Caco-2 (cell line): ENCODE results near the gene COMMD10. TPM values are rescaled to one million over a fixed set of nuclear protein-coding genes. Genes with fewer than 3 reads are reported as not detected.

Experiments
- BruUV-seq: library from RNA; stranded (reverse); fragments of 400-500 nt; replicated peaks from 2 replicates; lab custom pipeline; 2021; lab: Mats Ljungman, UMichigan
- CTCF ChIA-PET: fragments of 300-600 bp; sonication (Branson Sonifier 250); formaldehyde crosslinking; loops from one replicate; lab custom pipeline; 2022; ENCODE audit warnings: antibody characterized with exemption; lab: Charles Lee
- POLR2A ChIA-PET: fragments of 300-600 bp; sonication (Branson Sonifier 250); formaldehyde crosslinking; loops from one replicate; lab custom pipeline; 2022; ENCODE audit warnings: antibody characterized with exemption; lab: Charles Lee
- DNase-seq, 2 experiments: peaks; one replicate each; pipeline versions ENCODE4 v3.0.0 to v3.0.0-alpha.2; 2020 to 2022
- H3K27me3 ChIP-seq: replicated peaks from 2 replicates; pipeline ENCODE4 v1.6.0; 2011; ENCODE audit warnings: low read length; ENCODE audit not compliant: control insufficient read depth, insufficient read depth
- H3K36me3 ChIP-seq: 2 replicates; pipeline ENCODE4 v1.5.1; 2011; ENCODE audit warnings: low read length; ENCODE audit not compliant: control insufficient read depth, insufficient read depth
- H3K4me1 ChIP-seq: fragments of 250-450 bp; sonication (Bioruptor Pico); 2 replicates; pipeline ENCODE4 v1.5.1; 2020; ENCODE audit warnings: mild to moderate bottlenecking
- H3K4me3 ChIP-seq: 2 replicates; pipeline ENCODE4 v1.5.1; 2011; ENCODE audit warnings: low read depth, mild to moderate bottlenecking, control low read depth, low read length
- H3K9me3 ChIP-seq: fragments of 250-450 bp; sonication (Bioruptor Pico); 2 replicates; pipeline ENCODE4 v1.5.1; 2020; ENCODE audit warnings: mild to moderate bottlenecking, moderate library complexity
- H3K27ac Mint-ChIP-seq: one replicate; pipeline ENCODE4 v1.8.0; 2022; ENCODE audit warnings: mixed read lengths; ENCODE audit not compliant: unreplicated experiment
- H3K27me3 Mint-ChIP-seq: one replicate; pipeline ENCODE4 v1.8.0; 2022; ENCODE audit warnings: mixed read lengths; ENCODE audit not compliant: insufficient read depth, unreplicated experiment
- H3K36me3 Mint-ChIP-seq: one replicate; pipeline ENCODE4 v1.8.0; 2022; ENCODE audit warnings: mild to moderate bottlenecking, mixed read lengths; ENCODE audit not compliant: insufficient read depth, unreplicated experiment
- H3K4me1 Mint-ChIP-seq: one replicate; pipeline ENCODE4 v1.8.0; 2022; ENCODE audit warnings: low read depth, mixed read lengths; ENCODE audit not compliant: unreplicated experiment
- H3K4me3 Mint-ChIP-seq: one replicate; pipeline ENCODE4 v1.8.0; 2022; ENCODE audit warnings: mild to moderate bottlenecking, moderate library complexity, mixed read lengths; ENCODE audit not compliant: unreplicated experiment
- H3K9me3 Mint-ChIP-seq: one replicate; pipeline ENCODE4 v1.8.0; 2022; ENCODE audit warnings: mixed read lengths; ENCODE audit not compliant: unreplicated experiment
- intact Hi-C: fragments of 100-400 bp; cut with micrococcal nuclease; formaldehyde crosslinking; loops from one replicate; pipeline ENCODE4 v1.10.0; 2022; ENCODE audit not compliant: unreplicated experiment
- total RNA-seq: library from RNA; stranded (reverse); gene quantifications from 2 replicates; pipeline ENCODE4 v1.2.3, GENCODE V29; 2022
- TF ChIP-seq, protein P1 (sequence below), 2 experiments: fragments of 200-600 bp in 1 of 2; IDR thresholded peaks; 1 replicate in 1 of 2; 2 replicates in 1 of 2; pipeline versions ENCODE4 v1.5.1 to v1.8.0; 2011 to 2022; ENCODE audit warnings: antibody characterized with exemption in 1 of 2, control low read depth in 1 of 2, inconsistent platforms in 1 of 2, low read depth in 1 of 2, low read length in 1 of 2, mild to moderate bottlenecking in 1 of 2, moderate library complexity in 1 of 2; ENCODE audit not compliant: insufficient read depth in 1 of 2, severe bottlenecking in 1 of 2, unreplicated experiment in 1 of 2

COMMD10 gene
- total RNA-seq, 1 experiment from 2014 or later, result 26.4 TPM

- ChIA-PET POLR2A (no interaction called here), CTCF (no interaction called here)
- Mint-ChIP-seq H3K36me3 (no peaks in the 10 kb centered on the region), H3K9me3 (no peaks in the 10 kb centered on the region), H3K4me1 (no peaks in the 10 kb centered on the region), H3K27me3 (no peaks in the 10 kb centered on the region), H3K27ac (no peak overlapping the region), H3K4me3 (no peak overlapping the region)
- no peak for DNase-seq
- Histone ChIP-seq H3K27me3 (no peaks in the 10 kb centered on the region), H3K4me3 (no peak overlapping the region), H3K4me1 (no peaks in the 10 kb centered on the region), H3K9me3 (no peaks in the 10 kb centered on the region), H3K36me3 (no peaks in the 10 kb centered on the region)
- TF ChIP-seq, protein P1, sequence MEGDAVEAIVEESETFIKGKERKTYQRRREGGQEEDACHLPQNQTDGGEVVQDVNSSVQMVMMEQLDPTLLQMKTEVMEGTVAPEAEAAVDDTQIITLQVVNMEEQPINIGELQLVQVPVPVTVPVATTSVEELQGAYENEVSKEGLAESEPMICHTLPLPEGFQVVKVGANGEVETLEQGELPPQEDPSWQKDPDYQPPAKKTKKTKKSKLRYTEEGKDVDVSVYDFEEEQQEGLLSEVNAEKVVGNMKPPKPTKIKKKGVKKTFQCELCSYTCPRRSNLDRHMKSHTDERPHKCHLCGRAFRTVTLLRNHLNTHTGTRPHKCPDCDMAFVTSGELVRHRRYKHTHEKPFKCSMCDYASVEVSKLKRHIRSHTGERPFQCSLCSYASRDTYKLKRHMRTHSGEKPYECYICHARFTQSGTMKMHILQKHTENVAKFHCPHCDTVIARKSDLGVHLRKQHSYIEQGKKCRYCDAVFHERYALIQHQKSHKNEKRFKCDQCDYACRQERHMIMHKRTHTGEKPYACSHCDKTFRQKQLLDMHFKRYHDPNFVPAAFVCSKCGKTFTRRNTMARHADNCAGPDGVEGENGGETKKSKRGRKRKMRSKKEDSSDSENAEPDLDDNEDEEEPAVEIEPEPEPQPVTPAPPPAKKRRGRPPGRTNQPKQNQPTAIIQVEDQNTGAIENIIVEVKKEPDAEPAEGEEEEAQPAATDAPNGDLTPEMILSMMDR (IDR thresholded peaks at IDR 0.05; ENCODE audit: insufficient read depth in 1 of 2, low read depth in 1 of 2, low read length in 1 of 2, severe bottlenecking in 1 of 2, unreplicated experiment in 1 of 2), result no peak
- BruUV-seq, result no TSS peak
- intact Hi-C loops, result no loop called here
Measured at GRCh38 chr5:116144103-116144502, 59.3 kb downstream of the COMMD10 start.

DNA sequence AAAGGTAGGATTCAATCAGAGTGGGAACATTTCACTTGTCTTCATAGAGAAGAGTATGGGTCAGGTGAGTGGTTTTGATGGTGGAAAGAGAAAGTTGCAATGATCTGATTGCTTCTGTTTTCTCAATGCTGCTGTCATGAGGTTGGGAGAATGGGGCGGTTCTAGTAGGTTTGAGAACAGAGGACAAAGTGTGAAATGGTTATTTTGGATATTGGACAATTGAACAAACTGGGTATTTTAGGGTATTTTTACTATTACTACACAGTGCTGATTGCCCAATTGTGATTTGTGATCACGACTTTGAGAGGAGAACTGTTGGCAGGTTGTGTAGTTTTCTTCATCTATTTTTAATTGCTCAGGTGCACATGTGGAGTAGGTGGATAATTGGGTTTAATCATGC, 60.2 kb downstream of the COMMD10 start:
- H3K27me3 Mint-ChIP-seq, result no peaks in the 10 kb centered on the region
- no peaks in the 10 kb centered on the region for H3K4me1 Mint-ChIP-seq
- no peaks in the 10 kb centered on the region for H3K36me3 Mint-ChIP-seq
- DNase-seq, result no peak
- no peaks in the 10 kb centered on the region for H3K9me3 Mint-ChIP-seq
- ChIA-PET CTCF (no interaction called here), POLR2A (no interaction called here)
- TF ChIP-seq, protein P1 (IDR thresholded peaks at IDR 0.05; ENCODE audit: insufficient read depth in 1 of 2, low read depth in 1 of 2, low read length in 1 of 2, severe bottlenecking in 1 of 2, unreplicated experiment in 1 of 2), result no peak
- BruUV-seq, result no TSS peak
- no peaks in the 10 kb centered on the region for H3K27me3 ChIP-seq
- intact Hi-C loops, result no loop called here
- H3K9me3 ChIP-seq, result no peaks in the 10 kb centered on the region
- no peak overlapping the region for H3K4me3 Mint-ChIP-seq
- H3K4me1 ChIP-seq, result no peaks in the 10 kb centered on the region
- H3K4me3 ChIP-seq, result no peak overlapping the region
- H3K27ac Mint-ChIP-seq, result no peak overlapping the region
- H3K36me3 ChIP-seq, result no peaks in the 10 kb centered on the region

- no peak overlapping the region for H3K4me3 ChIP-seq
- DNase-seq, result no peak
- CTCF ChIA-PET, result no interaction called here
Measured at GRCh38 chr5:116145416-116145815, 60.6 kb downstream of the COMMD10 start.

More at GRCh38 chr5:116145416-116145815, 60.6 kb downstream of the COMMD10 start:
- H3K27me3 ChIP-seq, result no peaks in the 10 kb centered on the region
- H3K27ac Mint-ChIP-seq, result no peak overlapping the region
- POLR2A ChIA-PET, result no interaction called here
- H3K9me3 ChIP-seq, result no peaks in the 10 kb centered on the region
- no peaks in the 10 kb centered on the region for H3K27me3 Mint-ChIP-seq
- H3K36me3 Mint-ChIP-seq, result no peaks in the 10 kb centered on the region
- H3K4me1 ChIP-seq, result no peaks in the 10 kb centered on the region
- no peaks in the 10 kb centered on the region for H3K36me3 ChIP-seq
- TF ChIP-seq, protein P1 (IDR thresholded peaks at IDR 0.05; ENCODE audit: insufficient read depth in 1 of 2, low read depth in 1 of 2, low read length in 1 of 2, severe bottlenecking in 1 of 2, unreplicated experiment in 1 of 2), result no peak
- intact Hi-C loops, result no loop called here
- H3K4me3 Mint-ChIP-seq, result no peak overlapping the region
- H3K4me1 Mint-ChIP-seq, result no peaks in the 10 kb centered on the region
- H3K9me3 Mint-ChIP-seq, result no peaks in the 10 kb centered on the region
- no TSS peak for BruUV-seq
